ENCODE data around the gene TMEM17. TPM values are rescaled to one million over a fixed set of nuclear protein-coding genes. Genes with fewer than 3 reads are reported as not detected.
A peak's percentile ranks its signal among the peaks of the same experiment; 100 is the strongest.

Gene TMEM17
- total RNA-seq = 1 to 10 TPM in 1 of 2 donors, under 1 TPM in 1; 0.90 to 1.2 TPM

GRCh38 chr2:62505750-62506420 is at the start of gene TMEM17:
TSS of gene TMEM17 (minus strand) at chr2:62506195. CDS start at chr2:62506129, 66 bp downstream.
- Histone ChIP-seq H3K9me3 (no peaks in the 10 kb centered on the region), H3K4me1 (peaks cover 0 to 11% of the 10 kb centered on the region in 2 donors), H3K36me3 (no peaks in the 10 kb centered on the region), H3K27ac (peak within 1 kb of the TSS; percentile 89 to 94), H3K4me3 (peak within 1 kb of the TSS; percentile 66 to 70), H3K27me3 (no peaks in the 10 kb centered on the region)
- peak; percentile 91 for DNase-seq (ENCODE audit: low spot score)
- TF ChIP-seq CTCF (IDR thresholded peaks at IDR 0.05) = peak in 1 of 2 donors; percentile 20

GRCh38 chr2:62554440-62554839 is 48.4 kb upstream of the TMEM17 start:
- Histone ChIP-seq H3K36me3 (no peaks in the 10 kb centered on the region), H3K4me1 (no peaks in the 10 kb centered on the region), H3K27ac (no peak overlapping the region), H3K9me3 (no peaks in the 10 kb centered on the region), H3K27me3 (no peaks in the 10 kb centered on the region), H3K4me3 (no peak overlapping the region)
- DNase-seq (ENCODE audit: low spot score) = no peak
- no peak for TF ChIP-seq CTCF (IDR thresholded peaks at IDR 0.05)

GRCh38 chr2:62550461-62550860 is 44.5 kb upstream of the TMEM17 start:
- Histone ChIP-seq H3K4me1 (no peaks in the 10 kb centered on the region), H3K27me3 (no peaks in the 10 kb centered on the region), H3K9me3 (no peaks in the 10 kb centered on the region), H3K27ac (no peak overlapping the region), H3K36me3 (no peaks in the 10 kb centered on the region), H3K4me3 (no peak overlapping the region)
- TF ChIP-seq CTCF (IDR thresholded peaks at IDR 0.05) = no peak
- DNase-seq (ENCODE audit: low spot score) = no peak

GRCh38 chr2:62547854-62548253 is 41.9 kb upstream of the TMEM17 start:
- H3K4me1 ChIP-seq = no peaks in the 10 kb centered on the region
- no peaks in the 10 kb centered on the region for H3K27me3 ChIP-seq
- no peaks in the 10 kb centered on the region for H3K9me3 ChIP-seq
- H3K4me3 ChIP-seq = no peak overlapping the region
- no peak for DNase-seq (ENCODE audit: low spot score)
- H3K27ac ChIP-seq = no peak overlapping the region
- no peak for TF ChIP-seq CTCF (IDR thresholded peaks at IDR 0.05)
- no peaks in the 10 kb centered on the region for H3K36me3 ChIP-seq

GRCh38 chr2:62545261-62545660 is 39.3 kb upstream of the TMEM17 start:
- no peak overlapping the region for H3K27ac ChIP-seq
- no peaks in the 10 kb centered on the region for H3K36me3 ChIP-seq
- H3K9me3 ChIP-seq = no peaks in the 10 kb centered on the region
- H3K27me3 ChIP-seq = no peaks in the 10 kb centered on the region
- H3K4me1 ChIP-seq = no peaks in the 10 kb centered on the region
- no peak for TF ChIP-seq CTCF (IDR thresholded peaks at IDR 0.05)
- no peak for DNase-seq (ENCODE audit: low spot score)
- no peak overlapping the region for H3K4me3 ChIP-seq

All from right atrium auricular region (tissue), 2 donors.